GM18907 (cell line): ENCODE results near the gene SNAP23.
A peak's percentile ranks its signal among the peaks of the same experiment; 100 is the strongest.

Source experiments
- ATAC-seq: cut with Tn5 transposase; IDR thresholded peaks from one replicate; pipeline ENCODE4 v1.9.1; 2021; ENCODE audit warnings: mild to moderate bottlenecking, moderate library complexity; ENCODE audit not compliant: unreplicated experiment

The SNAP23 gene

DNA sequence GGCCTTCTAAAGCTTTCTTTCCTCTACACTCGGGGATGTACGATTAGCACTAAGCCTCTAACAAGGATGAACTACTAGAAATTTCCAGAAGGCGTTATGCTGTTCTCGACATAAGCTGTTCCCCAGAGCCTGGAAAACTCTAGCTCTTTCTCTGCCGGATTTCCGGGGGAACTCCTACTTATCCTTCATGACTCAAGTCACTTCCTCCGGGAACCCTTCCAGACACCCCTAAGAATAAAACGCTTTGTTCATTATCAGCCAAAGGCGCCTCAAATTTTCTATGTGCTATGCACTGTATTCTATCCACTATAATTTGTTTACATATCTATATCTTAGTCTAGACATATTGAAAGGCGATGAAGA lies 455 bp upstream of the SNAP23 start:
- no peak for ATAC-seq

DNA sequence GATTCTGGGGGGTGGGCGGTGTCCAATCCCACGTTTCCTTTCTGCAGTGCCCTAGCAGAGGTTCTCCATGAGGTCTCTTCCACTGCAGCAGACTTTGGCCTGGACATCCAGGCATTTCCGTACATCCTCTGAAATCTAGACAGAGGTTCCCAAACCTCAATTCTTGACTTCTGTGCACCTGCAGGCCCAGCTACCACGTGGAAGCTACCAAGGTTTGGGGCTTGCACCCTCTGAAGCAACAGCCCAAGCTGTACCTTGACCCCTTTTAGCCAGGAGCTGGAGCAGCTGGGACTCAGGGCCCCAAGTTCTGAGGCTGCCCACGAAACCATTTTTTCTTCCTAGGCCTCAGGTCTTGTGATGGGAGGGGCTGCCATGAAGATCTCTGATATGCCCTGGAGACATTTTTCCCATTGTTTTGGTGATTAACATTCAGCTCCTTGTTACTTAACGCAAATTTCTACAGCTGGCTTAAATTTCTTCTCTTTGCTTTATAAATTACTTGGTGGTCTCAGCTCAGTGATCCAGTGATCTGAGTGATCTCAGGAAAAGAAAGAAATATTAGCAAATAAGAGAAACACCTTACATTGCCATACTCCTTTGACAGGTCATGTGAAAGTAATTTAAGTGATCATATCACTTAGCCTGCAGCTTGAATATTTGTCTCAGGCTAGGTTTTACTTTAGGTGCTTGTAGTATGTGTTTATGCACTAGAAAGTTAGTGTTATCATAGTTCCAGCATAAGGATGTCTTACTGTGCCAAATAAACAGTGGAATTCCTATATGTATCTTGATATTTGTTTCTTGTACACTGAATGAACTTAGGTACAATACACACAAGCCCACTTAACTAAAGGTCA lies 3.0 kb downstream of the SNAP23 start:
- no peak for ATAC-seq

DNA sequence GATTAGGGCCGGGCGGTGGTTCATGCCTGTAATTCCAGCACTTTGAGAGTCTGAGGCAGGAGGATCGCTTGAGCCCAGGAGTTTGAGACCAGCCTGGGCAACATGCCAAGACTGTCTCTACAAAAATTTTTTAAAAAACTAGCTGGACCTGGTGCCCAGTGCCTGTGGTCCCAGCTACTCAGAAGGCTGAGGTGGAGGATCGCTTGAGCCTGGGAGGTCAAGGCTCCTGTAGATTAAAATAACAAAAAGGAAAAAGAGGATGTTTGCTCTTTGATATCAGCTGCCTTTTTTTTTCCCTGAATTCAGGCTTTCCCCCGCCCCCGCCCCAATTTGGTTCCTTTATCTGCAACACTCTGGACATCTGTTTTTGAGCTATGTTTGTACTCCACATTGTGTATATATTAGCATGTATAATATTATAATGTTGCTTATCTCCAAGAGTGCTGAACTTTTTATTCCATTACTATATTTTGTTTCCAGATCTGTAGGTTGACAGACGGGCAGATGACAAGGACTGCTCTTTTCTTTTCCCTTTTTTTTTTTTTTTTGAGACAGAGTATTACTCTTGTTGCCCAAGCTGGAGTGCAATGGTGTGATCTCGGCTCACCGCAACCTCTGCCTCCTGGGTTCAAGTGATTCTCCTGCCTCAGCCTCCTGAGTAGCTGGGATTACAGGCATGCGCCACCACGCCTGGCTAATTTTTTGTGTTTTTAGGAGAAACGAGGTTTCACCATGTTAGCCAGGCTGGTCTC lies 4.6 kb downstream of the SNAP23 start:
- no peak for ATAC-seq

DNA sequence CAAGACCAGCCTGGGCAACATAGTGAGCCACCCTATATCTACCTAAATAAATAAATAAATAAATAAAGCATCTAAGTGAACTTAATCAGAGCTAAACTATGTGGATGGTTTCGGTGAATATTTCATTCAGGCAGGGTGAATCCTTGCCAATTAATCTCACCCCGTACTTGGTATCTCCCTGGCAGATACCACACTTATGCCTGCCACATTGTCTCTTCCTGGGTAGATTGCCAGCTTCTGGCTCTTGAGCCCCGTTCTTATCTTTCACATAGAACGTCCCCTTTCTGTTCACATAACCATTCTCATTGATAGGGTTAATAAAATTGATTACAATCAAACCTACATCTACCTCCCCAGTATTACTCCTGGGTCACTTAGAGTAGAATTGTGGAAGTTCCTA lies 7.0 kb downstream of the SNAP23 start:
- ATAC-seq: no peak

DNA sequence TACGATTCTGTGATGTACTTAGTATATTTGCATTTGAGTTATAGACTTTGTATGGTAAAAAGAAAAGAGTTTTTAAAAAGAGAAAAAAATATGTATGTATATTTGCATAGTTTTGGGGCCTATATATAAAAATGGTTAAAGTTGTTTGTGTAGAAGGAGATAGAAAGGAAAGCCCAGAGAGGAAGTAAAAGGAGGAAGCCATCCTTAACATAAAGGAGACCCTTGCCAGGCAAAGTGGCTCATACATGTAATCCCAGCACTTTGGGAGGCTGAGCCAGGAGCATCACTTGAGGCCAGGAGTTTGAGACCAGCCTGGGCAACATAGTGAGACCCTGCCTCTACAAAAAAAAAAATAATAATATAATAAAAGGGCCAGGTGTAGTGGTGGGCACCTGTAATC lies 8.4 kb downstream of the SNAP23 start:
- ATAC-seq: no peak

DNA sequence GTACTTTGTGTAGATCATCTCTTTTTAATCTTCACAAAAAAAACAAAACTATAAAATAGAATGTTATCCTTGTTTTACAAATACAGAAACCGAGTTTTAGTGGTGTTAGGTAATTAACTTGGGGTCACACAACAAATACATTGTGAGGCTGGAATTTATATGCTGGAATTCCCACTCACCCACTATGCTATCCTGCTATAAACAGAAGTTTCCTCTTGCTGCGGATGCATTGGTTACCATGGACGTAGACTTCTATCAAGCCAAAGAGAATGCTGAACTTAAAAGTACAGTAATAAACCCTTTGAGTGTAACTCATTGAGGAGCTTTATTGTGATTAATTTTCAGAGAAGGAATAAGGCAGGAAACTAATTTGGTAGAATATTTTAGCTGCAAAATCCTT lies 9.2 kb downstream of the SNAP23 start:
- ATAC-seq: peak; percentile 7

DNA sequence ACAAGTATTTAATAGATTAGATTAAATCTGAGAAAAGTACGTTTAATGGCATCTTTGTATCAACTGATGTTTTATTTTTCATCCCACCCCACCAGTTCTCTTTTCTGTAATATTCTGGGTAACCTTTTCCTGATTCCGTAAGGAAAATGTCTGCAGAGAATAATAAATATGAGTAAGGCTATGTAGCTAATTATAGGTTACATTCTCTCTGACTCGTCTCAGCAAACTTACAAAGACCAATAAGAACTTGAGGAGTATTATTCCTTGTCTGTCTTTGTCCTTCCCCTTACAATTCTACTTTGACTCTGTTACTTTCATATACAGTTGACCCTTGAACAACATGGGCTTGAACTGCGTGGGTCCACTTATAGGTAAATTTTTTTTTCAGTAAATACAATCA lies 12.1 kb downstream of the SNAP23 start:
- ATAC-seq: no peak

DNA sequence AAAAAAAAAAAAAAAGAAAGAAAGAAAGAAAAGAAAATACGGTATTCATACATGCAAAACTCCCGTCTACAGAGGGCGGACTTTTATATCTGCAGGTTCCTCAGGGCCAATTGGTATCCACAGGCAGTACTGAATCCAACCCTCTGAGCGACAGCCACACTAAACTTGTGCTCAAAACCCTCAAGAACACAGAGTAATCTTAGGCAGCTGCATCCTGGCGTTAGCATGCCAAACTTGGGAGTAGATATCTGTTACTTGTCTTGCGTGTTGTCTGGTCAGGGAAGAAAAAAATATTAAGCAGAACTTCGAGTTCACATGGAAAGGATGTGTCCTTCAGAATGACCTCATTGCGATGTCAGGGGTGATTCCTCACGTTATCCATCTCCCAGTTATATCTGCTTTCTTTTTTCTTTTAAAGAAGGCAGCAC lies 12.8 kb downstream of the SNAP23 start:
- no peak for ATAC-seq

DNA sequence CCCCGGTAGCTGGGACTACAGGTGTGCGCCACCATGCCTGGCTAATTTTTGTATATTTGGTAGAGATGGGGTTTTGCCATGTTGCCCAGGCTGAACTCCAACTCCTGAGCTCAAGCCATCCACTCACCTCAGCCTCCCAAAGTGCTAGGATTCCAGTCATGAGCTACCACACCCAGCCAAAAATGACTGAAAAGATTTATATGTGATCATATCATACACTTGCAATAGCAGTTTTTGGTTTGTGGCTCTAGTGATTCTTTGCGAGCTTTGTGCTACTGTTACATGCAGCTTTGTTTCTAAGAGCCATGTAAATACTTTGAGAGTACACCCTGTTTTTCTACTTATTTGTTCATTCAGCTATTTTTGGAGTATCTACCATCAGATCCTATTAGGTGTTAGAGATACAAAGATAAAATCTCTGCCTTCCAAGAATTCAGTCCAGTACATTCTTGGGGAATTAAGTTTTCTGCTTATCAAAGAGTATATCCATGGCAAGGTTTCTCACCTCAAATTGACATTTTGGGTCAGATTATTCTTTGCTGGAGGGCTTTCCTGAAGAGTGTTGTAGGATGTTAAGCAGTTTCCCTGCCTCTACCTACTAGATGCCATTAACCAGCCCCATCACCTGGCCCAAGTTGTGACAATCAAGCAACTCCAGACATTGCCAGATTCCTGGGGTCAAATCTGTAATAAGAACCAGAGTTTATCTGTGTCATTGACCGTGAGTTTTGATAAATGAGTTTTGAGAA lies 15.0 kb downstream of the SNAP23 start:
- no peak for ATAC-seq

DNA sequence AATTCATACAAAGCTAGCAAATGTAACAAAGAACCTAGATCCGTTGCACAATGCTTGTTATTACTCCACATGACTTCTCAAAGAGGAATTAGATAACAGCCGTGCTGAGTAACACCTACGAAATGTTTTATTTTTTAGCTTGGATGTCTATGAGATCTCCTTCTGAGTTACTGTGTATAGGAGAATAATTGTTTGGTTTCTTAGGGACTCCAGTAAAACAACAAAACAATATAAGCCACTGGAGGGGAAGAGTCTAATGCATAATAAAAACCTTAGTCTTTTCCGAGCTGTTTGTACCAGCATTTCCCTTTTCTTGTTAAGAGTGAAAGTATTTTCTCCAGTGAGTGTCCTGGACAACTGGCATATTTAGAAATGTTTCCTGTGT lies 15.6 kb downstream of the SNAP23 start:
- no peak for ATAC-seq

DNA sequence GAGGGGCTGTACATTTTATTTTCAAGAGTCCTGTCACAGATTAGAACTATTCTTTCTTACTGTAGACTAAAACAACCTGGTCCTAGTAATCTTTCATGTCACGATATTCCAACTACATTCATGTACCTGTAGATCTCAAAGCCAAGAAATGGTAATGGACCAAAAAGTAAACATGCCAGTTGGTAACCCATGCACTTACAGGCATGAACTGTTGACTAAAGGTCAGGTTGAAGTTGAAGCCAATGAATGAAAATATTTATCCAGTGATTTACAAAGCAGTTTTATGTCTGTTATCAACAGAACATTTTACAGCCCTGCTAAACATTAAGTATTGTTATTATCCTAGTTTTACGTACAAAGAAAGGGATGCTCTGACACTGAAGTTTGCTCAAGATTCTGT lies 27.9 kb downstream of the SNAP23 start:
- no peak for ATAC-seq

DNA sequence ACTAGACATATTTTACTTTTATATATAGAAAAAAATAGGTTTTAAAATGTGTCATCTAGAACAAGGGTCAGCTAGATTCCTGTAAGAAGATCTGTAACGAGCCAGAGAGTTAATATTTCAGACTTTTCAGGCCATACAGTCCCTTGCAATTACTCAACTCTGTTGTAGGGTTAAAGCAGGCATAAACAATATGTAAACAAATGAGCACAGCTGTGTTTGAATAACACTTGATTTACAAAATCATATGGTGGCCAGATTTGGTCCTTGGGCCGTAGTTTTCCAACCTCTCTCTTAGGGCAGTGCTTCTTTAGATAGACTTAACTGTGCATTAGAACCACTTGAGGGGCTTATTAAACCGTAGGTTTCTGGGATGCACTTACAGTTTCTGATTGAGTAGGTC lies 33.5 kb downstream of the SNAP23 start:
- ATAC-seq: no peak

DNA sequence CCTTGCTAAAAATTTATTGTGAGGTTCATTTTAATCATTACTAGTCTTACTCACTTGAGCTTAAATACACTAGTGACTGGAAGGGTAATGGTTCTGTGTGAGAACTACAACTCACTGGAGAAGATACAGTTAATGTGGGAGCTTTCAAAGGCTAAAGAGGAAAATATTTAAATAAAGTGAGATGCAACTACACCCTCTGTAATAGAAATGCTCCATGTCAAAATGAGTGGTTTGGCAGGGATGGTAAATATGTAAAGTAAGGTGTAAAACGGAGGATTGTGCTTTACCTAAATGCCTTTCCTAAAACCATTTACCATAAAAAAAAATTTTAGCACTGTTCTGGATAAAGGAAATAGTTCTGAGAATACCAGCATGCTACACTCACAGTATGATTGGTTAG lies 37.8 kb downstream of the SNAP23 start:
- ATAC-seq: no peak

DNA sequence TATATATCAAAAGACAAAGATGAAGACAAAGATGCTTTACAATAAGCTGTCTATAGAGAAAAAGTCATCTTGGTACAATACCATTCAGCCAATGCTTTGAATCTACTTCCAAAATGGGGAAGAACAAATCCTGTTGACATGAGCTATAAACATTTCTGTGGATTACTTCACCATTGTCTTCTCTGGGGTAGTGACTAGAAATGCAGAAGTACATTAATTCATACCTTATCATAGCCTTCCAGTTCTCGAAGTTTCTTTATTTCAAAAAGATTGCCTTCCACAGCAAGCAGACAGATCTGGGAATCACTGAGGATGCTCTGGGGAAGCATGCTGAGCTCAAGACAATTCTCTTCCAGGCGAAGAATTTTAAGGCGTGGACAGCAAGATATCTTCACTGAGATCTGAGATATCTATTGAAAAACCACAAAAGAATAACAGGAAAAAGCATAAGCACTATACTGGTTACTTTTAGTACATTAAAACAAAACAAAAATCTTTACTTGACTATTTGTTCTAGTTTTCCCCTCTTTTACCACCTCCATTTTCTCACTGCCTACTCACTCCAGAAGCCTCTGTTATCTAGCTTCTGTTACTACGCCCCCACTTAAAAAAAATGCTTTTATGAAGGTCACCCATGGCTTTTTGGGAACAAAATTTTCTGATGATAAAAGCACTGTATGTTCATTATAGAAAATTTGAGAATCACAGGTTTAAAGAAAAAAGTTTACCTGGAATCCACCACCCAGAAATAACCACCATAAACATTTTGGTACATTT lies 49.6 kb downstream of the SNAP23 start:
- no peak for ATAC-seq

DNA sequence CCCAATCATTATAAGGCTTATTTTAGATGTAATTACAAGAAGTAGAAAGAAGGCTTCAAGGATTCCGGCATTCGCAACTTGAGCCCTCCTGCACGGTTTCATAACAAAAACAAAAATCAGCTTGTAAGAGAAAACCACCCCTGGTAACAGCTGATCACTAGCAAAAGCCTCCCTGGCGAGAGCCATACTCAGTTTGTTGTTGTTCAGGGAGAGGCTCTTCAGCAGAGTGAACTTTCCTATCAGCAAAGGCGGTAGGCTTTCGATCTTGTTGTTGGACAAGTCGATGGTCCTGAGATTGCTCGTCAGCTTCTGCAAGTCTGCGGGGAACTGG lies 52.4 kb downstream of the SNAP23 start:
- ATAC-seq: peak; percentile 17

DNA sequence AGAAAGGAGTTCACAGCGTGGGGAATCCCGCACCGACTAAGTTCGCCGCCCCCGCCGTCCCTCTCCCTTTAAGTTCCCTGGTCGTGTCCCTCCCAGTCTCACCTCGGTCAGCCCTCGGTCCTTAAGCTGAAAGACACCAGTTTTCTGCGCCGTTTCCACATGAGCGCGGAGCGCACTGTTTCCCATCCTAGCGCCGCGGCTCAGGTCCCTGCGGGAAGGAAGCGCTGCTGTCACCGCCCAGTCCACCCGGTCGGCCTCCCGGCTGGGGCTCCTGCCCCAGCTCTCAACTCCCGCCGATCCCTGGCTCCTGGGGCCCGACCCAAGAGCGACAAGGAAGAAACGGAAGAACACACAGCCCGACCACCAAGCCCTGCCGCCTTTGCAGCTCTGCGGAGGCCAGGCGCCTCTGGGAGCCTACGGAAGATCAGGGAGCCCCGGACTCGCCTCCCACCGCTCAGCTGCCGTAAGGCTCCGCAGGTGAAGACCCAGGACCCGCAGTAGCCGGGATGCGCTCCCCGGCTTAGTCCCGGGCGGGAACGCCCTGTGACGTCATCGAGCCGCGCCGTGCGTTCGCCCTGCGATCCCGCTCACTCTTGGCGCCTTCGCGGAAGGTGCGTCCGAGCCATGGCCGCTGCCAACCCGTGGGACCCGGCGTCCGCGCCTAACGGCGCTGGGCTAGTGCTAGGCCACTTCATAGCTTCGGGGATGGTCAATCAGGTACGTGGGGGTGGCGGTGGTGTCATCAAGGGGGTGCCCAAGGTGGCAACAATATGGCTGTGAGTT lies 53.0 kb downstream of the SNAP23 start, which contains the start of the genes HAUS2 and LRRC57:
Gene HAUS2, plus strand, starts transcription at position 590 of the 783 bp plus-strand sequence. Its CDS starts 35 bp downstream, at position 625.
Gene LRRC57, minus strand, starts transcription at position 545 of the 783 bp plus-strand sequence. Its CDS starts 359 bp downstream, at position 186.
- ATAC-seq: peak; percentile 87

DNA sequence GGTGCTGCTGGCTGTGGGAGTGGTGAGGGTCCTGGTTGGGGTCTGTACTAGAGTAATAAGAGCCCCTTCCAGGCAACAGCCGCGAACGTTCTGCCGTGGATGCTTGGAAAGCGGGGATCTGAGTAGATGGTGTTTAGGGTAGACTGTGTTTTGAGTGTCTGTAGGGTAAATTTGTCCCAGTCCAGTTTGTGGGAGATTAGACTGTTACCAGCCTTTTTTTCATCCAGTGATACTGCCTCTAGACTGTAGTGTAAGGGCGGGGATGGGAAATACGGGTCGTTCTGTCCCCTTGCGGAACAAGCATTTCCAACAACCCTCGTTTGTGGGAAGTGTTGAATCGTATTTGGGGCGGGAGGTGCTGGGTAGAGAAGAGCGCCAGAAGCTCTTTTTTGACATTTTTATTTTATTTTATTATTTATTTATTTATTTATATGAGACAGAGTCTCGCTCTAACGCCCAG lies 53.6 kb downstream of the SNAP23 start:
- ATAC-seq: peak; percentile 46

DNA sequence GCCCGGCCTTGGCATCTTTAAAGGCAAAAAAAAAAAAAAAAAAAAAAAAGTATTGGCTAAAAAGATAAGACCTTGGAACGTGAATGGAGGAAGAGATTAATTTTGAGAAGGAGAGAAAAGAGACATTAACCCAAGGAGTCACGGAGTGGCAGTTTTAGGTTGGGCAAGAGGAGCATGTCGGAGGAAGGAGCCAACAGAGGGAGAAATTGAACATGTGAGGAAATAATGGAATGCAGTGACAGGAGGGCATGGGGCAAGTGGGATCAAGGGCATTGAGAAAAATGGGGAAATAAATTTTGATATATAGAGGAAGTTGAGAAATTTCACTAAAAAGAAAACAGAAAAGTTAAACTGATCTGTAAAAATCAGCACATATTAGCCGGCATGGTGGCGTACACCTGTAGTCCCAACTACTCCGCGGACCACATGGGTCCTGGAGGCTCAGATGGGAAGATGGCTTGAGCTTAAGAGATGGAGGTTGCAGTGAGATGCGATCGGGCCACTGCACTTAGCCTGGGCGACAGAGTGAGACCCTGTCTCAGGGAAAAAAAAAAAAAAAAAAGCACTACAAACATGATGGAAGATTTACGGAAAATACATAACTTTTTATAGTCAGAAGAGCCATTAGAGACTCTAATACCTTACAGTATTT lies 54.4 kb downstream of the SNAP23 start:
- ATAC-seq: no peak

DNA sequence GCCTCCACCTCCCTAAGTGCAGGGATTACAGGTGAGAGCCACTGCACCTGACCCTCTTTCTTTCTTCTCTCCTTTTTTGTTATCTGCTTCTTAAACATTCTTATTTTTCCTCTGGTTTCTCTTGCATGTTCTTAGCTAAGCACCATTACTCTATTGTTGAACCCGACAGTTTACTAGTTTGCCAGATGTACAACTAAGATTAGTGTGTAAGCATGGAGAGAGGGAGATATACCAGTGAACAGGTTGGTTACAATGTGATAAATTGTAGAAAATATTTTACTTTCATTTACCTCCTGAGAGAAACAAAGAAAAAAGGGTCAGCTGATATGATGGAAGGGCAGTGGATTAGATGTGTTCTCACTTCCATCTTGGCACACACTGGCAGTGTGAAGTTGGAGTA lies 58.1 kb downstream of the SNAP23 start:
- ATAC-seq: no peak
